ENCODE data around the gene MACROD2.

GRCh38 chr20:16063881-16064280, 2068.6 kb downstream of the MACROD2 start:
- TF ChIP-seq ZSCAN30 (tag by site-specific recombination; IDR thresholded peaks at IDR 0.05) (no peak), ZNF624 (tag by site-specific recombination; IDR thresholded peaks at IDR 0.05) (no peak), OVOL3 (tag by site-specific recombination; IDR thresholded peaks at IDR 0.05) (no peak), ZNF645 (tag by site-specific recombination; IDR thresholded peaks at IDR 0.05) (no peak), REST (tag by site-specific recombination; IDR thresholded peaks at IDR 0.05) (no peak), ZNF777 (tag by site-specific recombination; IDR thresholded peaks at IDR 0.05; ENCODE audit: borderline replicate concordance) (no peak), CTCF (tag by site-specific recombination; IDR thresholded peaks at IDR 0.05) (no peak), ZFHX2 (tag by site-specific recombination; conservative IDR thresholded peaks at IDR 0.05) (no peak), ZNF24 (tag by site-specific recombination; IDR thresholded peaks at IDR 0.05) (no peak), ZNF555 (tag by site-specific recombination; conservative IDR thresholded peaks at IDR 0.05) (no peak), GLI4 (tag by site-specific recombination; IDR thresholded peaks at IDR 0.05) (no peak), ZNF121 (tag by site-specific recombination; IDR thresholded peaks at IDR 0.05) (no peak), ZNF501 (tag by site-specific recombination; IDR thresholded peaks at IDR 0.05) (no peak), ZNF223 (tag by site-specific recombination; IDR thresholded peaks at IDR 0.05) (no peak)
